Stromal cell of bone marrow (primary cell): Measurements from ENCODE around the gene GLCE.
A peak's percentile ranks its signal among the peaks of the same experiment; 100 is the strongest.
"Not testable (repeated sequence)": the region's sequence is repeated elsewhere in the genome, so short reads cannot be mapped to it uniquely, and the experiment has no call there.

Source experiments
- DNase-seq: peaks from one replicate; pipeline ENCODE4 v3.0.0-alpha.2; 2012; ENCODE audit warnings: low read depth

The GLCE gene

GRCh38 chr15:69275074-69275670 lies 114.7 kb downstream of the GLCE start:
- no peak for DNase-seq

GRCh38 chr15:69275933-69276560 lies 115.6 kb downstream of the GLCE start:
- DNase-seq = no peak

- DNase-seq = no peak
Observed at GRCh38 chr15:69277316-69277715, 116.9 kb downstream of the GLCE start.

- no peak for DNase-seq
Observed at GRCh38 chr15:69279636-69280035, 119.2 kb downstream of the GLCE start.

GRCh38 chr15:69280783-69281182 lies 120.3 kb downstream of the GLCE start:
- no peak for DNase-seq

GRCh38 chr15:69282104-69282743 lies 121.8 kb downstream of the GLCE start:
- no peak for DNase-seq

- DNase-seq = no peak
Observed at GRCh38 chr15:69285834-69286233, 125.4 kb downstream of the GLCE start.

GRCh38 chr15:69288011-69288410 lies 127.6 kb downstream of the GLCE start:
- no peak for DNase-seq

GRCh38 chr15:69288531-69289341 lies 128.3 kb downstream of the GLCE start:
- no peak for DNase-seq

GRCh38 chr15:69289342-69290146 lies 129.1 kb downstream of the GLCE start:
- no peak for DNase-seq

- peak; percentile 18 for DNase-seq
Observed at GRCh38 chr15:69290346-69291164, 130.1 kb downstream of the GLCE start.

- not testable (repeated sequence) for DNase-seq
Observed at GRCh38 chr15:69291651-69292050, 131.2 kb downstream of the GLCE start.

GRCh38 chr15:69292826-69293420 lies 132.5 kb downstream of the GLCE start:
- DNase-seq = no peak

GRCh38 chr15:69293741-69294615 lies 133.5 kb downstream of the GLCE start:
- DNase-seq = no peak

GRCh38 chr15:69296606-69297005 lies 136.2 kb downstream of the GLCE start:
- no peak for DNase-seq

- DNase-seq = no peak
Observed at GRCh38 chr15:69297642-69298353, 137.4 kb downstream of the GLCE start.

GRCh38 chr15:69298354-69298696 lies 137.9 kb downstream of the GLCE start:
- no peak for DNase-seq

GRCh38 chr15:69298697-69299441 lies 138.4 kb downstream of the GLCE start, which contains the start of gene PAQR5:
TSS of gene PAQR5 (plus strand) at chr15:69298912. CDS start at chr15:69360081, 61,169 bp downstream.
- DNase-seq = no peak
